GM12878 (cell line): ENCODE data around the gene NIPAL3. TPM values are rescaled to one million over a fixed set of nuclear protein-coding genes. Genes with fewer than 3 reads are reported as not detected.

Experiments
- ATAC-seq: fragments of 200-7000 bp; cut with Tn5 transposase; 3 replicates; pipeline ENCODE4 v1.9.1; 2020; ENCODE audit warnings: mild to moderate bottlenecking, moderate library complexity
- Bru-seq: library from RNA; stranded (reverse); fragments of 400-500 nt; gene quantifications from one replicate; lab custom pipeline; 2021; lab: Mats Ljungman, UMichigan
- BruChase-seq, 2 experiments: library from RNA; stranded (reverse); fragments of 400-500 nt; gene quantifications; one replicate each; lab custom pipeline; 2021; lab: Mats Ljungman, UMichigan
- BruUV-seq: library from RNA; stranded (reverse); fragments of 400-500 nt; replicated peaks from 2 replicates; lab custom pipeline; 2021; lab: Mats Ljungman, UMichigan
- CTCF ChIA-PET: fragments of 300-600 bp; sonication (Branson Sonifier 250); formaldehyde crosslinking; extraction: SDS; loops from one replicate; lab custom pipeline; 2021; ENCODE audit warnings: inconsistent platforms; lab: Yijun Ruan, JAX
- POLR2A ChIA-PET: fragments of 350-600 bp; formaldehyde crosslinking; extraction: SDS; loops from one replicate; lab custom pipeline; 2021; ENCODE audit warnings: inconsistent platforms; lab: Charles Lee
- RAD21 ChIA-PET: fragments of 300-600 bp; sonication (Branson Sonifier 250); formaldehyde crosslinking; loops from one replicate; lab custom pipeline; 2023; ENCODE audit warnings: antibody characterized with exemption; ENCODE audit not compliant: unreplicated experiment; lab: Charles Lee
- SMC1A ChIA-PET: fragments of 300-600 bp; sonication (Branson Sonifier 250); formaldehyde crosslinking; loops from one replicate; lab custom pipeline; 2023; ENCODE audit not compliant: unreplicated experiment, uncharacterized antibody; lab: Charles Lee
- DNase-seq: peaks from one replicate; pipeline ENCODE4 v3.0.0-alpha.2; 2011; ENCODE audit warnings: low read depth, low spot score
- FAIRE-seq: peaks from 3 replicates; lab custom pipeline; 2011; peaks lifted over from hg19 to GRCh38; lab: Jason Lieb, UNC
- H2AFZ ChIP-seq: 2 replicates; pipeline ENCODE4 v1.6.0; 2011; ENCODE audit warnings: low read depth, low read length, control low read depth; ENCODE audit not compliant: control insufficient read depth
- H3K27ac ChIP-seq: 2 replicates; pipeline ENCODE4 v1.5.1; 2011; ENCODE audit warnings: control low read depth; ENCODE audit not compliant: control insufficient read depth, insufficient read depth
- H3K27me3 ChIP-seq, 2 experiments: replicated peaks in 1 of 2; 2 replicates each; pipeline versions ENCODE4 v1.6.0 to v1.6.1; 2011; ENCODE audit warnings: low read length in 1 of 2; ENCODE audit not compliant: control insufficient read depth in 2 of 2, insufficient read depth in 2 of 2
- H3K36me3 ChIP-seq, 2 experiments: 2 replicates each; pipeline ENCODE4 v1.5.1; 2011; ENCODE audit warnings: low read length in 1 of 2; ENCODE audit not compliant: control insufficient read depth in 2 of 2, insufficient read depth in 2 of 2
- H3K4me1 ChIP-seq: 2 replicates; pipeline ENCODE4 v1.6.1; 2011; ENCODE audit warnings: mild to moderate bottlenecking, low read length, moderate library complexity, mixed read lengths; ENCODE audit not compliant: control insufficient read depth, insufficient read depth
- H3K4me2 ChIP-seq: 2 replicates; pipeline ENCODE4 v1.6.0; 2011; ENCODE audit warnings: control low read depth; ENCODE audit not compliant: control insufficient read depth, insufficient read depth
- H3K4me3 ChIP-seq: fragments of 200-600 bp; sonication (generic); 2 replicates; pipeline ENCODE4 v1.5.1; 2016
- H3K79me2 ChIP-seq: 2 replicates; pipeline ENCODE4 v1.6.0; 2011; ENCODE audit warnings: low read length; ENCODE audit not compliant: control insufficient read depth, insufficient read depth
- H3K9ac ChIP-seq: 2 replicates; pipeline ENCODE4 v1.8.0; 2011; ENCODE audit warnings: low read length, control low read depth, mixed read lengths; ENCODE audit not compliant: control insufficient read depth, insufficient read depth
- H3K9me3 ChIP-seq: replicated peaks from 3 replicates; pipeline ENCODE4 v1.5.1; 2011; ENCODE audit warnings: mild to moderate bottlenecking, low read length; ENCODE audit not compliant: control insufficient read depth, insufficient read depth
- H4K20me1 ChIP-seq: 2 replicates; pipeline ENCODE4 v1.6.0; 2011; ENCODE audit not compliant: control insufficient read depth, insufficient read depth
- CHD1 ChIP-seq: IDR thresholded peaks from 2 replicates; pipeline ENCODE4 v1.6.1; 2012; ENCODE audit warnings: low read depth, low read length, improper control_type of control experiment
- CHD2 ChIP-seq: IDR thresholded peaks from 2 replicates; pipeline ENCODE4 v1.6.1; 2011; ENCODE audit warnings: low read depth, low read length, improper control_type of control experiment, borderline replicate concordance
- FOXM1 ChIP-seq: IDR thresholded peaks from 2 replicates; pipeline ENCODE4 v1.6.1; 2012; ENCODE audit warnings: low read depth, mild to moderate bottlenecking, inconsistent platforms, low read length, moderate library complexity
- HSF1 ChIP-seq: fragments of 150-350 bp; IDR thresholded peaks from 2 replicates; pipeline ENCODE4 v1.6.1; 2014; ENCODE audit warnings: mild to moderate bottlenecking, low read depth, low read length
- MEF2B ChIP-seq: fragments of 450-650 bp; IDR thresholded peaks from 2 replicates; pipeline ENCODE4 v1.6.1; 2018; ENCODE audit warnings: mild to moderate bottlenecking, moderate library complexity; ENCODE audit not compliant: partially characterized antibody, poor library complexity, severe bottlenecking
- NBN ChIP-seq: fragments of 450-650 bp; IDR thresholded peaks from 2 replicates; pipeline ENCODE4 v1.6.1; 2016
- POLR2AphosphoS2 ChIP-seq: IDR thresholded peaks from 2 replicates; pipeline ENCODE4 v1.6.1; 2011; ENCODE audit warnings: low read depth, mild to moderate bottlenecking, low read length, improper control_type of control experiment, moderate library complexity
- RAD21 ChIP-seq: IDR thresholded peaks from 2 replicates; pipeline ENCODE4 v1.6.1; 2011; ENCODE audit warnings: mild to moderate bottlenecking, low read depth, low read length, moderate library complexity; ENCODE audit not compliant: insufficient read depth
- SP1 ChIP-seq: IDR thresholded peaks from one replicate; pipeline ENCODE4 v1.6.1; 2011; ENCODE audit warnings: low read depth, low read length
- SRF ChIP-seq, 2 experiments: IDR thresholded peaks; 2 replicates each; pipeline ENCODE4 v1.6.1; 2011; ENCODE audit warnings: low read depth in 2 of 2, low read length in 2 of 2, mild to moderate bottlenecking in 1 of 2, moderate library complexity in 1 of 2
- WGBS: methylation state at CpG from one replicate; pipeline ENCODE4 v1.1.6; 2016; ENCODE audit warnings: low lambda C conversion rate; ENCODE audit not compliant: insufficient replicate concordance, insufficient coverage; ENCODE audit errors: missing lambda C conversion rate; 5-methylcytosine and 5-hydroxymethylcytosine counted together
- in situ Hi-C: fragments of 300-500 bp; cut with MboI; formaldehyde crosslinking; loops from 9 replicates; pipeline ENCODE4 v1.14.3; 2018; ENCODE audit warnings: mixed read lengths
- intact Hi-C: fragments of 100-400 bp; cut with micrococcal nuclease; formaldehyde crosslinking; loops from one replicate; pipeline ENCODE4 v1.14.2; 2022; ENCODE audit not compliant: unreplicated experiment
- long read RNA-seq, 2 experiments: library from polyadenylated mRNA; unstranded; transcript quantifications; one replicate each; pipeline ENCODE4 v2.0.0, GENCODE V29; 2019 to 2020
- polyA minus RNA-seq, 3 experiments: library from RNA; depleted of rRNA, polyadenylated mRNA; stranded (reverse); fragments of >200 nt; gene quantifications; 2 replicates each; pipeline ENCODE4 v1.2.3, GENCODE V29; 2011
- polyA plus RNA-seq, 11 experiments: library from polyadenylated mRNA; depleted of rRNA in 4 of 11; unstranded in 6 of 11; stranded (reverse) in 5 of 11; fragments of >200 nt; fragmentation: Nextera tagmentation in 4 of 11; fragmentation: Illumina TruSeq in 1 of 11; extraction: Ambion mirVana in 4 of 11; extraction: Trizol in 1 of 11; gene quantifications; 1 replicate in 1 of 11; 2 replicates in 10 of 11; pipeline versions ENCODE4 v1.2.1 to v1.2.3, GENCODE V29; 2011 to 2016; ENCODE audit warnings: inconsistent platforms in 2 of 11, missing spikeins in 2 of 11, low read depth in 1 of 11
- total RNA-seq, 4 experiments: library from RNA; depleted of rRNA in 3 of 4; stranded (reverse); fragments of >200 nt in 3 of 4; fragmentation: Illumina TruSeq in 1 of 4; extraction: Trizol in 1 of 4; gene quantifications; 2 replicates each; pipeline versions ENCODE4 v1.2.1 to v1.2.3, GENCODE V29; 2013 to 2021
- TF ChIP-seq, protein P1 (sequence below): fragments of 450-650 bp; IDR thresholded peaks from 2 replicates; pipeline ENCODE4 v1.6.1; 2017; ENCODE audit warnings: mild to moderate bottlenecking, low read depth, inconsistent platforms; ENCODE audit not compliant: poor library complexity, severe bottlenecking
- TF ChIP-seq, protein P2 (sequence below): IDR thresholded peaks from 2 replicates; pipeline ENCODE4 v1.6.1; 2012; ENCODE audit warnings: low read depth, low read length, improper control_type of control experiment

NIPAL3 gene
- total RNA-seq (2013; cell fraction: nucleolus; rRNA removed) = 42.4 and 44.7 TPM in 2 replicates
- total RNA-seq (2014; rRNA removed) = 4.7 and 6.0 TPM in 2 replicates
- 3.1 and 3.6 TPM in 2 replicates for total RNA-seq (2014; rRNA removed; fragmentation: Illumina TruSeq; extraction: Trizol)
- 5.7 and 6.2 TPM in 2 replicates for total RNA-seq (2021)
- 7.6 TPM for polyA plus RNA-seq (2011; ENCODE audit: low read depth)
- 6.6 and 8.9 TPM in 2 replicates for polyA plus RNA-seq (2011; rRNA removed)
- 9.9 TPM in 2 replicates for polyA plus RNA-seq (2011; cell fraction: cytosol; rRNA removed)
- polyA plus RNA-seq (2011; cell fraction: nucleus; rRNA removed) = 6.8 and 8.5 TPM in 2 replicates
- 8.9 and 10.2 TPM in 2 replicates for polyA plus RNA-seq (2012)
- 3.4 and 3.7 TPM in 2 replicates for polyA plus RNA-seq (2014; fragmentation: Illumina TruSeq; extraction: Trizol)
- 1 to 10 TPM; 2.1 TPM for polyA plus RNA-seq (2014; fragmentation: Nextera tagmentation; extraction: Ambion mirVana)
- 3.5 and 3.7 TPM in 2 replicates for polyA plus RNA-seq (2014; rRNA removed)
- 1 to 10 TPM; 8.8 to 9.4 TPM for polyA plus RNA-seq (2016; fragmentation: Nextera tagmentation; extraction: Ambion mirVana)
- 17.8 and 20.5 TPM in 2 replicates for polyA minus RNA-seq (2011; rRNA and poly(A)+ RNA removed)
- polyA minus RNA-seq (2011; cell fraction: cytosol; rRNA and poly(A)+ RNA removed) = 2.0 and 2.9 TPM in 2 replicates
- 6.5 and 10.4 TPM in 2 replicates for polyA minus RNA-seq (2011; cell fraction: nucleus; rRNA and poly(A)+ RNA removed)
- percentile 61 among the genes with signal in this experiment for Bru-seq, nascent RNA
- BruChase-seq, experiment 1, labeled RNA remaining after a 6-hour chase = percentile 58 among the genes with signal in this experiment
- percentile 60 among the genes with signal in this experiment for BruChase-seq, experiment 2, labeled RNA remaining after a 2-hour chase
- long read RNA-seq, experiment 1, partial matches to known transcripts = 1 of 5 reads
- long read RNA-seq, experiment 1, other reads (novel, unspliced or antisense) = 1 of 5 reads
- long read RNA-seq, experiment 2, transcript NIPAL3-204 (12 exons, 1,711 nt) = major isoform, 12 of 36 reads
- long read RNA-seq, experiment 2, transcript NIPAL3-202 (12 exons, 1,676 nt) = major isoform, 12 of 36 reads
- long read RNA-seq, experiment 2, partial matches to known transcripts = 5 of 36 reads
- long read RNA-seq, experiment 2, other reads (novel, unspliced or antisense) = 6 of 36 reads

GRCh38 chr1:24415334-24415909 is at the start of gene NIPAL3:
Gene NIPAL3 (plus strand): TSS chr1:24415802. CDS start chr1:24419548, 3,746 bp downstream.
- ATAC-seq (peak; percentile 99), DNase-seq (peak; percentile 98), FAIRE-seq (peak; percentile 96)
- Histone ChIP-seq H3K79me2 (no peaks in the 10 kb centered on the region), H3K27ac (0 out of 2 replicates have a peak within 1 kb of the TSS, but pooled peaks have one; percentile 0), H3K9me3 (no peaks in the 10 kb centered on the region), H3K27me3 (no peaks in the 10 kb centered on the region), H3K4me2 (peak within 1 kb of the TSS; percentile 94), H3K9ac (peak within 1 kb of the TSS; percentile 54), H3K36me3 (peaks cover 0 to 5% of the 10 kb centered on the region in 2 experiments; a peak in 2 of 4 replicates), H3K4me1 (peaks cover 9% of the 10 kb centered on the region), H4K20me1 (no peaks in the 10 kb centered on the region), H3K4me3 (peak within 1 kb of the TSS; percentile 80), H2AFZ (peak within 1 kb of the TSS; percentile 87)
- WGBS = 5% methylated on average over 28 of the region's 28 CpGs
- RAD21 ChIA-PET = interaction anchor here (0.7 to 2.8 kb wide), 24 partner anchors 9 to 449 kb away, joined by 3 to 28 read pairs (median 4); partner anchors contain the start of gene CLIC4
- intact Hi-C loops = loop anchor here (2.0 to 5.0 kb wide), 3 partner anchors 112 to 219 kb away; no protein-coding TSS in a partner anchor
- in situ Hi-C loops = no loop called here
- CTCF ChIA-PET = interaction anchor here (0.6 to 5.8 kb wide), 42 partner anchors 8 to 1175 kb away, joined by 3 to 69 read pairs (median 4); no protein-coding TSS in a partner anchor
- SMC1A ChIA-PET = interaction anchor here (0.5 to 9.8 kb wide), 14 partner anchors 9 to 1606 kb away, joined by 3 to 63 read pairs (median 4); no protein-coding TSS in a partner anchor
- no TSS peak for BruUV-seq
- POLR2A ChIA-PET = interaction anchor here (0.6 to 1.6 kb wide), 4 partner anchors 12 to 512 kb away, joined by 3 to 9 read pairs (median 4); no protein-coding TSS in a partner anchor
- TF ChIP-seq RAD21 (peak; percentile 49), MEF2B (no peak), FOXM1 (no peak), CHD2 (peak; percentile 95), SRF (IDR thresholded peaks at IDR 0.05; ENCODE audit: low read depth in 2 of 2, low read length in 2 of 2) (no peak), HSF1 (no peak), NBN (peak; percentile 66; the same call in 1 of the 2 replicates), CHD1 (no peak), POLR2AphosphoS2 (no peak), SP1 (peak; percentile 99)
- TF ChIP-seq, protein P1, sequence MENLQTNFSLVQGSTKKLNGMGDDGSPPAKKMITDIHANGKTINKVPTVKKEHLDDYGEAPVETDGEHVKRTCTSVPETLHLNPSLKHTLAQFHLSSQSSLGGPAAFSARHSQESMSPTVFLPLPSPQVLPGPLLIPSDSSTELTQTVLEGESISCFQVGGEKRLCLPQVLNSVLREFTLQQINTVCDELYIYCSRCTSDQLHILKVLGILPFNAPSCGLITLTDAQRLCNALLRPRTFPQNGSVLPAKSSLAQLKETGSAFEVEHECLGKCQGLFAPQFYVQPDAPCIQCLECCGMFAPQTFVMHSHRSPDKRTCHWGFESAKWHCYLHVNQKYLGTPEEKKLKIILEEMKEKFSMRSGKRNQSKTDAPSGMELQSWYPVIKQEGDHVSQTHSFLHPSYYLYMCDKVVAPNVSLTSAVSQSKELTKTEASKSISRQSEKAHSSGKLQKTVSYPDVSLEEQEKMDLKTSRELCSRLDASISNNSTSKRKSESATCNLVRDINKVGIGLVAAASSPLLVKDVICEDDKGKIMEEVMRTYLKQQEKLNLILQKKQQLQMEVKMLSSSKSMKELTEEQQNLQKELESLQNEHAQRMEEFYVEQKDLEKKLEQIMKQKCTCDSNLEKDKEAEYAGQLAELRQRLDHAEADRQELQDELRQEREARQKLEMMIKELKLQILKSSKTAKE = peak; percentile 41
- TF ChIP-seq, protein P2, sequence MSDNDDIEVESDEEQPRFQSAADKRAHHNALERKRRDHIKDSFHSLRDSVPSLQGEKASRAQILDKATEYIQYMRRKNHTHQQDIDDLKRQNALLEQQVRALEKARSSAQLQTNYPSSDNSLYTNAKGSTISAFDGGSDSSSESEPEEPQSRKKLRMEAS = no peak; the same call in 1 of the 2 replicates
